H9 (cell line): ENCODE measurements around the gene OR2S2. TPM values are rescaled to one million over a fixed set of nuclear protein-coding genes. Genes with fewer than 3 reads are reported as not detected.

Experiments used
- DNase-seq: peaks from one replicate; pipeline ENCODE4 v3.0.0-alpha.2; 2017
- H2AFZ ChIP-seq: one replicate; pipeline ENCODE4 v1.6.1; 2013; ENCODE audit warnings: mild to moderate bottlenecking, low read length, control low read depth, moderate library complexity
- H2AK5ac ChIP-seq: 2 replicates; pipeline ENCODE4 v1.6.1; 2013; ENCODE audit warnings: low read length, control low read depth, mixed read lengths; ENCODE audit not compliant: insufficient read length
- H2BK120ac ChIP-seq: one replicate; pipeline ENCODE4 v1.6.1; 2013; ENCODE audit warnings: low read depth, mild to moderate bottlenecking, low read length, control low read depth, inconsistent platforms; ENCODE audit not compliant: poor library complexity, severe bottlenecking
- H2BK12ac ChIP-seq: 2 replicates; pipeline ENCODE4 v1.6.1; 2013; ENCODE audit warnings: low read length, control low read depth, mixed read lengths, low read depth; ENCODE audit not compliant: insufficient read length
- H2BK15ac ChIP-seq: 2 replicates; pipeline ENCODE4 v1.6.1; 2013; ENCODE audit warnings: low read depth, low read length, control low read depth
- H2BK20ac ChIP-seq: one replicate; pipeline ENCODE4 v1.6.1; 2013; ENCODE audit warnings: low read depth, mild to moderate bottlenecking, low read length, control low read depth, inconsistent platforms; ENCODE audit not compliant: poor library complexity, severe bottlenecking
- H2BK5ac ChIP-seq: 2 replicates; pipeline ENCODE4 v1.6.1; 2013; ENCODE audit warnings: low read length, control low read depth, mixed read lengths; ENCODE audit not compliant: insufficient read length
- H3K14ac ChIP-seq: 2 replicates; pipeline ENCODE4 v1.6.1; 2013; ENCODE audit warnings: low read length, control low read depth; ENCODE audit not compliant: insufficient read depth
- H3K18ac ChIP-seq: 2 replicates; pipeline ENCODE4 v1.6.1; 2013; ENCODE audit warnings: low read depth, mild to moderate bottlenecking, mixed read lengths, low read length, control low read depth; ENCODE audit not compliant: insufficient read length
- H3K23ac ChIP-seq: 2 replicates; pipeline ENCODE4 v1.6.1; 2013; ENCODE audit warnings: low read length, control low read depth, mixed read lengths, low read depth; ENCODE audit not compliant: insufficient read length
- H3K23me2 ChIP-seq: 2 replicates; pipeline ENCODE4 v1.6.1; 2013; ENCODE audit warnings: low read depth, mild to moderate bottlenecking, mixed read lengths, low read length, control low read depth; ENCODE audit not compliant: insufficient read length, poor library complexity, severe bottlenecking
- H3K27ac ChIP-seq: 2 replicates; pipeline ENCODE4 v1.5.1; 2013; ENCODE audit warnings: low read length, control low read depth, mixed read lengths, low read depth; ENCODE audit not compliant: insufficient read length
- H3K27me3 ChIP-seq: 2 replicates; pipeline ENCODE4 v1.6.1; 2013; ENCODE audit warnings: low read length, control low read depth, inconsistent platforms; ENCODE audit not compliant: insufficient read depth
- H3K4ac ChIP-seq: 2 replicates; pipeline ENCODE4 v1.6.1; 2013; ENCODE audit warnings: low read depth, mild to moderate bottlenecking, control low read depth, inconsistent platforms, low read length, moderate library complexity
- H3K4me1 ChIP-seq: 2 replicates; pipeline ENCODE4 v1.6.1; 2013; ENCODE audit warnings: low read length, control low read depth, inconsistent platforms; ENCODE audit not compliant: insufficient read depth
- H3K4me2 ChIP-seq: 2 replicates; pipeline ENCODE4 v1.6.1; 2013; ENCODE audit warnings: low read length, control low read depth, mixed read lengths; ENCODE audit not compliant: insufficient read length, insufficient read depth
- H3K56ac ChIP-seq: 2 replicates; pipeline ENCODE4 v1.6.1; 2013; ENCODE audit warnings: low read depth, mild to moderate bottlenecking, mixed read lengths, low read length, control low read depth; ENCODE audit not compliant: insufficient read length
- H3K79me1 ChIP-seq: 2 replicates; pipeline ENCODE4 v1.6.1; 2013; ENCODE audit warnings: low read depth, mild to moderate bottlenecking, moderate library complexity, low read length, control low read depth, inconsistent platforms; ENCODE audit not compliant: insufficient read depth, poor library complexity, severe bottlenecking
- H3K79me2 ChIP-seq: 2 replicates; pipeline ENCODE4 v1.6.1; 2013; ENCODE audit warnings: low read length, control low read depth, inconsistent platforms; ENCODE audit not compliant: insufficient read depth
- H3K9ac ChIP-seq: 2 replicates; pipeline ENCODE4 v1.6.1; 2013; ENCODE audit warnings: low read length, control low read depth, mixed read lengths; ENCODE audit not compliant: insufficient read length; ENCODE audit errors: extremely low read depth
- H3K9me3 ChIP-seq: one replicate; pipeline ENCODE4 v1.6.1; 2013; ENCODE audit warnings: low read depth, low read length, inconsistent platforms; ENCODE audit not compliant: control insufficient read depth
- H3T11ph ChIP-seq: one replicate; pipeline ENCODE4 v1.6.1; 2013; ENCODE audit warnings: mild to moderate bottlenecking, low read length, control low read depth, inconsistent platforms
- H4K20me1 ChIP-seq: one replicate; pipeline ENCODE4 v1.6.1; 2013; ENCODE audit not compliant: control insufficient read depth, insufficient read length, insufficient read depth
- H4K5ac ChIP-seq: 2 replicates; pipeline ENCODE4 v1.6.1; 2013; ENCODE audit warnings: low read depth, mild to moderate bottlenecking, mixed read lengths, low read length, control low read depth; ENCODE audit not compliant: insufficient read length
- H4K8ac ChIP-seq: replicated peaks from 2 replicates; pipeline ENCODE4 v1.6.1; 2013; ENCODE audit warnings: low read length, control low read depth, mixed read lengths, low read depth; ENCODE audit not compliant: insufficient read length
- H4K91ac ChIP-seq: 2 replicates; pipeline ENCODE4 v1.6.1; 2013; ENCODE audit warnings: low read depth, mild to moderate bottlenecking, moderate library complexity, mixed read lengths, low read length, control low read depth; ENCODE audit not compliant: insufficient read length
- H3K27ac Mint-ChIP-seq, 3 experiments: 2 replicates in 2 of 3; 3 replicates in 1 of 3; pipeline ENCODE4 v1.8.0; 2020 to 2021; ENCODE audit warnings: mixed read lengths in 3 of 3, mild to moderate bottlenecking in 1 of 3, moderate library complexity in 1 of 3
- H3K27me3 Mint-ChIP-seq: 2 replicates; pipeline ENCODE4 v1.8.0; 2021; ENCODE audit warnings: low read depth, mild to moderate bottlenecking, moderate library complexity, mixed read lengths
- H3K36me3 Mint-ChIP-seq, 3 experiments: 2 replicates in 2 of 3; 3 replicates in 1 of 3; pipeline ENCODE4 v1.8.0; 2020 to 2021; ENCODE audit warnings: low read depth in 3 of 3, mixed read lengths in 3 of 3; ENCODE audit not compliant: insufficient read depth in 1 of 3
- H3K4me1 Mint-ChIP-seq, 2 experiments: 2 replicates each; pipeline ENCODE4 v1.8.0; 2020; ENCODE audit warnings: mixed read lengths in 2 of 2
- H3K4me3 Mint-ChIP-seq, 2 experiments: 2 replicates in 1 of 2; 3 replicates in 1 of 2; pipeline ENCODE4 v1.8.0; 2020 to 2021; ENCODE audit warnings: mild to moderate bottlenecking in 2 of 2, mixed read lengths in 2 of 2, moderate library complexity in 1 of 2
- H3K9me3 Mint-ChIP-seq, 2 experiments: 2 replicates in 1 of 2; 3 replicates in 1 of 2; pipeline ENCODE4 v1.8.0; 2020; ENCODE audit warnings: mild to moderate bottlenecking in 2 of 2, mixed read lengths in 2 of 2, moderate library complexity in 1 of 2
- WGBS: extraction: QIAGEN DNeasy Blood & Tissue Kit; methylation state at CpG from one replicate; pipeline ENCODE4 v1.1.7; 2013; ENCODE audit warnings: missing lambda C conversion rate, low lambda C conversion rate, mixed read lengths; ENCODE audit not compliant: insufficient read length; ENCODE audit errors: extremely low coverage; 5-methylcytosine and 5-hydroxymethylcytosine counted together
- total RNA-seq: library from RNA; stranded (reverse); gene quantifications from 2 replicates; pipeline ENCODE4 v1.2.1, GENCODE V29; 2021
- TF ChIP-seq, protein P1 (sequence below): fragments of 200-600 bp; sonication (generic); conservative IDR thresholded peaks from 3 replicates; pipeline ENCODE4 v1.8.0; 2021; ENCODE audit warnings: antibody characterized with exemption, mild to moderate bottlenecking

Gene OR2S2
- total RNA-seq, 1 experiment from 2014 or later = not detected

DNA sequence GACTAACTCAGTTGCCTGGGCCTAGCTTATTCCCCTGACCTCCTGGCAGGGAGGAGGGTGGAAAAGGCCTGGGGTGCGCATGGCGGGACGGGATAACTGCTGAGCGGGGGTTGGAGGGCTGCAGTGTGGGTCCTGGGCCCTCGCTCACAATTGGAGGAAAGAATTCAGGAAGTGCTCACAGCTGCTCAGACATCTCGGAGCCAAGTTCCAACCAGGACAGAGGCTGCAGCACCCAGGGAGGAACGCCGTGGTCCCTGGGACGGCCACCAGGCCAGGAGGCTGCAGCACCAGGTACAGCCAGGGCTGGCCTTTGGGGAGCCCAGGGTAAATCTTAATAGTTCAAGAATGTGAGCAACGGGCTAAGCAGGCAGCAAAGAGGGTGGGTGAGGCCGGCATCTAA is 48.7 kb downstream of the OR2S2 start, which contains the start of gene SPAAR:
Gene SPAAR (plus strand): TSS at position 217 of the 400 bp plus-strand sequence. CDS start 974 bp downstream, outside the sequence.
- no peak for DNase-seq
- no peak within 1 kb of the TSS for H4K5ac ChIP-seq
- no peaks in the 10 kb centered on the region for H3K23me2 ChIP-seq
- H2BK20ac ChIP-seq = no peak within 1 kb of the TSS
- TF ChIP-seq, protein P1, sequence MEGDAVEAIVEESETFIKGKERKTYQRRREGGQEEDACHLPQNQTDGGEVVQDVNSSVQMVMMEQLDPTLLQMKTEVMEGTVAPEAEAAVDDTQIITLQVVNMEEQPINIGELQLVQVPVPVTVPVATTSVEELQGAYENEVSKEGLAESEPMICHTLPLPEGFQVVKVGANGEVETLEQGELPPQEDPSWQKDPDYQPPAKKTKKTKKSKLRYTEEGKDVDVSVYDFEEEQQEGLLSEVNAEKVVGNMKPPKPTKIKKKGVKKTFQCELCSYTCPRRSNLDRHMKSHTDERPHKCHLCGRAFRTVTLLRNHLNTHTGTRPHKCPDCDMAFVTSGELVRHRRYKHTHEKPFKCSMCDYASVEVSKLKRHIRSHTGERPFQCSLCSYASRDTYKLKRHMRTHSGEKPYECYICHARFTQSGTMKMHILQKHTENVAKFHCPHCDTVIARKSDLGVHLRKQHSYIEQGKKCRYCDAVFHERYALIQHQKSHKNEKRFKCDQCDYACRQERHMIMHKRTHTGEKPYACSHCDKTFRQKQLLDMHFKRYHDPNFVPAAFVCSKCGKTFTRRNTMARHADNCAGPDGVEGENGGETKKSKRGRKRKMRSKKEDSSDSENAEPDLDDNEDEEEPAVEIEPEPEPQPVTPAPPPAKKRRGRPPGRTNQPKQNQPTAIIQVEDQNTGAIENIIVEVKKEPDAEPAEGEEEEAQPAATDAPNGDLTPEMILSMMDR = no peak
- H3T11ph ChIP-seq = no peak within 1 kb of the TSS
- Mint-ChIP-seq H3K27me3 (peaks cover 4% of the 10 kb centered on the region), H3K27ac (peak within 1 kb of the TSS in 2 of 3 experiments; percentile 74 to 95; a peak in 3 of 7 replicates), H3K4me1 (peaks cover 41 to 44% of the 10 kb centered on the region in 2 experiments), H3K9me3 (no peaks in the 10 kb centered on the region), H3K4me3 (peak within 1 kb of the TSS in 1 of 2 experiments; percentile 32; a peak in 2 of 5 replicates), H3K36me3 (no peaks in the 10 kb centered on the region)
- H3K23ac ChIP-seq = no peak within 1 kb of the TSS
- no peak within 1 kb of the TSS for H3K27ac ChIP-seq
- no peak within 1 kb of the TSS for H4K8ac ChIP-seq
- H4K20me1 ChIP-seq = no peaks in the 10 kb centered on the region
- peaks cover 9% of the 10 kb centered on the region; the same call in 1 of the 2 replicates for H3K4me1 ChIP-seq
- no CpG with 5 or more reads among the region's 11 CpGs for WGBS
- no peak within 1 kb of the TSS for H4K91ac ChIP-seq
- no peak within 1 kb of the TSS for H3K56ac ChIP-seq
- H3K4ac ChIP-seq = no peak within 1 kb of the TSS
- no peak within 1 kb of the TSS for H3K18ac ChIP-seq
- H2BK5ac ChIP-seq = no peak within 1 kb of the TSS
- peak within 1 kb of the TSS; percentile 14 for H3K4me2 ChIP-seq
- no peaks in the 10 kb centered on the region for H3K79me2 ChIP-seq
- H2AK5ac ChIP-seq = no peak within 1 kb of the TSS
- no peaks in the 10 kb centered on the region for H3K9me3 ChIP-seq
- H3K9ac ChIP-seq = no peak within 1 kb of the TSS
- H2BK15ac ChIP-seq = no peak within 1 kb of the TSS
- no peak within 1 kb of the TSS for H2AFZ ChIP-seq
- H2BK120ac ChIP-seq = no peak within 1 kb of the TSS
- no peak within 1 kb of the TSS; the same call in 1 of the 2 replicates for H3K14ac ChIP-seq
- no peaks in the 10 kb centered on the region for H3K79me1 ChIP-seq
- H3K27me3 ChIP-seq = no peaks in the 10 kb centered on the region
- no peak within 1 kb of the TSS for H2BK12ac ChIP-seq
